HEK293T (cell line): ENCODE results near the gene PPM1L.

Source experiments
- FOXK2 ChIP-seq: fragments of 450-650 bp; IDR thresholded peaks from 2 replicates; pipeline ENCODE4 v1.6.1; 2016; ENCODE audit warnings: mild to moderate bottlenecking
- FOXM1 ChIP-seq: fragments of 450-650 bp; IDR thresholded peaks from 2 replicates; pipeline ENCODE4 v1.6.1; 2017; ENCODE audit warnings: mild to moderate bottlenecking, borderline replicate concordance
- LEF1 ChIP-seq: fragments of 450-650 bp; IDR thresholded peaks from 2 replicates; pipeline ENCODE4 v1.6.1; 2017; ENCODE audit warnings: mild to moderate bottlenecking, borderline replicate concordance
- NFRKB ChIP-seq: fragments of 450-650 bp; IDR thresholded peaks from 2 replicates; pipeline ENCODE4 v1.6.1; 2016; ENCODE audit warnings: mild to moderate bottlenecking, moderate library complexity
- ZNF384 ChIP-seq: fragments of 450-650 bp; IDR thresholded peaks from 2 replicates; pipeline ENCODE4 v1.6.1; 2016

DNA sequence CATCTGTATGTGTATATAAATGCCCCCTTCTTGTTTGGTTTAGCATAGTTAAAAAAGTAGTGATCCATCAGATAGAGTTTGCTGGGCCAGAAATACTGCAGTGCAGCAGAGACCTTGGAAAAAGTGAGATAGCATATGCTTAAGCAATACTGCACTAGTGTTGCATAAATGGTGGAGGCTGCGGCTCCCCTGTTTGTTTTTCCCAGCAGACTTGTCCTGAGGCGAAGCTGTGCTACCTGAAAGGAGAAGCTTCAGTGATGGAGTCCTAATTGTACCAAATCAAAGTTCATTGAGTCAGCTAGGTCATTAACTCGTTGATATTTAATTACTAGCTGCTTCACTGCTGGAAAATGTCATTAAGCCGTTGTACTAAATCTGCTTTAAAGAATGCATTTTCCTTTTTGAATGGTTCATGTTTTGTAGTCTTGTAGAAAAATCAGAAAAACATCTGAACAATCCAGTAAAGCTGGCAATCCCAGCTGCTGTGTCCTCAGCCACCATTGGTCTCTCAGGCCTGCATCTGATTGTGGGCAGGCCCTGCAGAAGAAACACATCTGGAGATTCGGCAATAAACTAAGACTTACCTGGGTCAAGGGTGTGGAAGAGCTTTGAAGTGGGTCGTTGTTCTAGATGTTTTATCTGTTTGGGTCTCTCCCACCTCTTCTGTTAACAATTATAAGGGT is 179.5 kb downstream of the PPM1L start:
- no peak for TF ChIP-seq LEF1
- no peak for TF ChIP-seq FOXM1
- TF ChIP-seq ZNF384 = no peak
- no peak for TF ChIP-seq NFRKB
- no peak for TF ChIP-seq FOXK2
